Measurements from ENCODE around the gene TPPP3. TPM values are rescaled to one million over a fixed set of nuclear protein-coding genes. Genes with fewer than 3 reads are reported as not detected.

The TPPP3 gene
- polyA plus RNA-seq, 1 of the 3 experiments (the other 2 are of a cell fraction) = 33.5 TPM

DNA sequence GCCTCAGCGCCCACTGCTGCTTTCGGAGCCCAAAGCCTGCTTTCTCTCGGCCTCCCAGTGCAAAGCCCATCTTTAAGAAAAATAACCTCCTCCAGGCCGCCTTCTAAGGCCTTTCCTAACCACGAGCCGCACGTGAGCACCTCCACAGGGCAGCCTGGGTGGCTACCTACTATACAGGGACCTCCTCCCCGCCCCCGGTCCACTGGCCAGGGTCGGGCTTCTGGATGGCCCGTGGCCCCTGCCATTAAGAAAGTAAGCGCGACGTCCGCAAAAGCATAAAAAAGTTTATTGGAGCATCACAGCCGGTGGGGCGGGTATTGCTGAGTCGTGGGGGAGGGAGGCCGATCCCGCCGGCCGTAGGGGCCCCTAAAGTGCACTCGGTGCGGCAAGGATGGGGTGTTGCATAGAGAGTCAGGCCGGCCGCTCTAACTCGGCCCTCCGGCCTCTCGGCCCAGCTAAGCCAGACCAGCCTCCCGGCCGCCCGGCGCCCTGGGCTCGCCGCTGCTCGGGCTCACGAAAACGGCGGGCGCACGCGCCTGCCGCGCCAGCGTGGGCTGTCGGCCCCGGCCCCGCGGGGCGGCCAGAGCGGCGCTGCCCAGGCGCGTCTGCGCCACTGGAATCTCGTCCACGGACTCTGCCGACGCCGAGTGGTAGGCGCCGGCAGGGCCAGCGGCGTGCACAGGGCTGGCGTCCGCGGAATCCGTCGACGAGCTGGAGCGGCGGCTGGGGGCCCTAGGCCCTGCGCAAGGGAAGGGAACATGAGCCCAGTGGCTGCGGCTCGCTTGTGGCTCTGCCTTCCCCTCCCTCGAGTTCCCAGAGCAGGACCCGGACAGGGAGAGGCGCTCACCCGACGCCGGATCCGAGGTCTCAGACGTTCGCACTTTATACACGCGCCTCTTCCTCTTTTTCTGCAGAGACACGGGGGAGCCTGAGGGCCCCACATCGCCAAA is 1.1 kb upstream of the TPPP3 start (continued):
- TF ChIP-seq CHD2 (IDR thresholded peaks at IDR 0.05; ENCODE audit: low read length, partially characterized antibody) (no peak), FOSL2 (IDR thresholded peaks at IDR 0.05; ENCODE audit: borderline replicate concordance, low read depth) (no peak), RCOR1 (IDR thresholded peaks at IDR 0.05; ENCODE audit: low read length) (no peak)

DNA sequence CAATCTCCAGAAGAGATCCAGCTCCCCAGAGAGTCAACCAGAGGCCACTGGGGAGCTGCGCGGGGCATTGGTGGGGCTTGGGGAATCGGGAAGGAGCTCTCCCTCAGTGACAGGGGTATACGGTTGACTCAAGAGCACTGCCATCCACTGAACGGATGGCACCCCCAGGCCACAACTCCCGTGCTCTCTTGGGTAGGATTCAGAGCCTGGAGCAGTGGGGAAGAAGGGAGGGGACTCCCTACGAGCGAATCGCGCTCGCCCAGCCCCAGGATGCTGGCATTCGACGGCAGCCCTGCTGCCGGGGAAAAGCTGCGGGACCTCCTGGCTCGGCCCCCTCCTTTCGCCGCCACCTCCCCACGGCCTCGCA is 473 bp upstream of the TPPP3 start:
- 75% methylated on average over 11 of the region's 20 CpGs for WGBS (ENCODE audit: low lambda C conversion rate)
- CTCF ChIA-PET = interaction anchor here (0.9 to 2.2 kb wide), 14 partner anchors 8 to 133 kb away, joined by 3 to 15 read pairs (median 5); partner anchors contain the start of genes KCTD19, LRRC36 and ZDHHC1
- H3F3A ChIP-seq (replicated peaks; ENCODE audit: insufficient read depth) = peaks cover 5% of the 10 kb centered on the region

DNA sequence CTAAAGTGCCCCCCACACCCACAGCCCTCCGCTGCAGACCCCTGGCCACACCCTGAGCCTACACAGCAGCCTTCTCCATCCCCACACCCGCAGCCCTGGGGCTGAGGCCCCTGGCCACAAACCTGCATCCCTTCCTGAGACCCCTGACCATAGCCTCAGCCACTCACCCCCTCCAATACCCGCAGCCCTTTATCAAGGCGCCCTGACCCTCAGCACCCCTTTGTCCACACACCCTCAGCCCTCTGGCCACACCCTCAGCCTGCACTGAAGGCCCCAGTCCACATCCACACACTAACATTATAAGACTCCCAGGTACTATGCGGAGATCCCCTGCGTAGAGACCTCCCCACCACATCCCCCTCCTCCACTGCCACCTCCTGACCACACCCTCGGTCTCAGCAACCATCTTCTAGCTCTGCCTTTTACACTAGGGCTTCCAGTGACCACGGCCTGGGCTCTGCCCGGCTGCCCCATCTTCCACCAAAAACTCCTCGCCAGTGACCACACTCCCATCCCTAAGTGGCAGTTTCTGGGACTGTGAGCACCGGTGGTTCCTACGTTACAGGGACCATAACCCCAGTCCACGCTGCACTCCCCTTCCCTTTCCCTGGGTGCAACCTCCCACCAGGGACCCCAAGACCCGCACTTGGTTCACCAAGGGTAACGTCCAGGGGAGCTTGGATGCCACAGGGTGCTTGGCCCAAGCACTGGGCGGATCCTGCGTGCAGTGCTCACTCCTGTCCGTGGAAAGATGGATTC is 818 bp downstream of the TPPP3 start:
- H3K27ac ChIP-seq (ENCODE audit: low read depth in 2 of 2, low read length in 1 of 2) = peak overlapping the region; percentile 28 to 56; a peak in 2 of 4 replicates
- peak overlapping the region; percentile 55 to 59 for H3K4me3 ChIP-seq (ENCODE audit: low read depth in 2 of 2, low read length in 1 of 2)
- H3F3A ChIP-seq (replicated peaks; ENCODE audit: insufficient read depth) = peaks cover 5% of the 10 kb centered on the region
- POLR2A ChIA-PET = interaction anchor here (0.7 kb wide), 1 partner anchor 786 kb away, joined by 4 read pairs; no protein-coding TSS in a partner anchor
- no peaks in the 10 kb centered on the region for H3K79me2 ChIP-seq (ENCODE audit: insufficient read depth)
- no peaks in the 10 kb centered on the region for H4K20me1 ChIP-seq (ENCODE audit: insufficient read depth)
- no peaks in the 10 kb centered on the region for H3K9me2 ChIP-seq
- no peaks in the 10 kb centered on the region for H3K27me3 ChIP-seq (ENCODE audit: insufficient read depth)
- no peaks in the 10 kb centered on the region for H3K9me3 ChIP-seq
- peak overlapping the region; percentile 69; the same call in 1 of the 2 replicates for H2AFZ ChIP-seq (ENCODE audit: low read depth)
- peak overlapping the region; percentile 70 for H3K9ac ChIP-seq
- DNase-seq = no peak
- WGBS (ENCODE audit: low lambda C conversion rate) = 90% methylated on average over 18 of the region's 18 CpGs
- H3K36me3 ChIP-seq (replicated peaks in 1 of 2; ENCODE audit: control insufficient read depth in 1 of 2, insufficient read depth in 2 of 2, low read length in 1 of 2) = no peaks in the 10 kb centered on the region
- H3K4me2 ChIP-seq = peak overlapping the region; percentile 89
- CTCF ChIA-PET = interaction anchor here (0.6 to 2.2 kb wide), 17 partner anchors 9 to 120 kb away, joined by 3 to 15 read pairs (median 5); partner anchors contain the start of genes KCTD19, LRRC36 and ZDHHC1
- peaks cover 10 to 53% of the 10 kb centered on the region in 2 experiments; a peak in 2 of 4 replicates for H3K4me1 ChIP-seq (ENCODE audit: control insufficient read depth in 1 of 2, insufficient read depth in 2 of 2, low read depth in 1 of 2, low read length in 1 of 2)
- TF ChIP-seq GATA2 (CRISPR knock-in tag; IDR thresholded peaks at IDR 0.05) (no peak), FOXJ3 (CRISPR knock-in tag; IDR thresholded peaks at IDR 0.05) (no peak), TAF1 (IDR thresholded peaks at IDR 0.05; ENCODE audit: borderline replicate concordance, low read depth, low read length) (no peak), TCF12 (IDR thresholded peaks at IDR 0.05) (no peak), ELF1 (IDR thresholded peaks at IDR 0.05) (no peak), RFX5 (IDR thresholded peaks at IDR 0.05; ENCODE audit: low read length) (no peak), MXI1 (IDR thresholded peaks at IDR 0.05; ENCODE audit: low read depth, low read length) (no peak), NFIC (IDR thresholded peaks at IDR 0.05; ENCODE audit: borderline replicate concordance) (no peak), NRF1 (IDR thresholded peaks at IDR 0.05; ENCODE audit: low read depth, low read length) (no peak), POLR2AphosphoS5 (IDR thresholded peaks at IDR 0.05; ENCODE audit: low read depth, low read length) (no peak), SIN3A (IDR thresholded peaks at IDR 0.05; ENCODE audit: borderline replicate concordance, low read depth, low read length) (no peak), EZH2phosphoT487 (IDR thresholded peaks at IDR 0.05; ENCODE audit: borderline replicate concordance, low read depth) (no peak), TEAD4 (IDR thresholded peaks at IDR 0.05; ENCODE audit: borderline replicate concordance, insufficient read depth) (no peak)
- TF ChIP-seq, protein P1, sequence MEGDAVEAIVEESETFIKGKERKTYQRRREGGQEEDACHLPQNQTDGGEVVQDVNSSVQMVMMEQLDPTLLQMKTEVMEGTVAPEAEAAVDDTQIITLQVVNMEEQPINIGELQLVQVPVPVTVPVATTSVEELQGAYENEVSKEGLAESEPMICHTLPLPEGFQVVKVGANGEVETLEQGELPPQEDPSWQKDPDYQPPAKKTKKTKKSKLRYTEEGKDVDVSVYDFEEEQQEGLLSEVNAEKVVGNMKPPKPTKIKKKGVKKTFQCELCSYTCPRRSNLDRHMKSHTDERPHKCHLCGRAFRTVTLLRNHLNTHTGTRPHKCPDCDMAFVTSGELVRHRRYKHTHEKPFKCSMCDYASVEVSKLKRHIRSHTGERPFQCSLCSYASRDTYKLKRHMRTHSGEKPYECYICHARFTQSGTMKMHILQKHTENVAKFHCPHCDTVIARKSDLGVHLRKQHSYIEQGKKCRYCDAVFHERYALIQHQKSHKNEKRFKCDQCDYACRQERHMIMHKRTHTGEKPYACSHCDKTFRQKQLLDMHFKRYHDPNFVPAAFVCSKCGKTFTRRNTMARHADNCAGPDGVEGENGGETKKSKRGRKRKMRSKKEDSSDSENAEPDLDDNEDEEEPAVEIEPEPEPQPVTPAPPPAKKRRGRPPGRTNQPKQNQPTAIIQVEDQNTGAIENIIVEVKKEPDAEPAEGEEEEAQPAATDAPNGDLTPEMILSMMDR (IDR thresholded peaks at IDR 0.05) = no peak
- TF ChIP-seq, protein P2, sequence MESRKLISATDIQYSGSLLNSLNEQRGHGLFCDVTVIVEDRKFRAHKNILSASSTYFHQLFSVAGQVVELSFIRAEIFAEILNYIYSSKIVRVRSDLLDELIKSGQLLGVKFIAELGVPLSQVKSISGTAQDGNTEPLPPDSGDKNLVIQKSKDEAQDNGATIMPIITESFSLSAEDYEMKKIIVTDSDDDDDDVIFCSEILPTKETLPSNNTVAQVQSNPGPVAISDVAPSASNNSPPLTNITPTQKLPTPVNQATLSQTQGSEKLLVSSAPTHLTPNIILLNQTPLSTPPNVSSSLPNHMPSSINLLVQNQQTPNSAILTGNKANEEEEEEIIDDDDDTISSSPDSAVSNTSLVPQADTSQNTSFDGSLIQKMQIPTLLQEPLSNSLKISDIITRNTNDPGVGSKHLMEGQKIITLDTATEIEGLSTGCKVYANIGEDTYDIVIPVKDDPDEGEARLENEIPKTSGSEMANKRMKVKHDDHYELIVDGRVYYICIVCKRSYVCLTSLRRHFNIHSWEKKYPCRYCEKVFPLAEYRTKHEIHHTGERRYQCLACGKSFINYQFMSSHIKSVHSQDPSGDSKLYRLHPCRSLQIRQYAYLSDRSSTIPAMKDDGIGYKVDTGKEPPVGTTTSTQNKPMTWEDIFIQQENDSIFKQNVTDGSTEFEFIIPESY (IDR thresholded peaks at IDR 0.05; ENCODE audit: borderline replicate concordance, low read depth) = no peak

More for the DNA sequence above, 473 bp upstream of the TPPP3 start:
- H3K9ac ChIP-seq = peak overlapping the region; percentile 70
- H3K9me3 ChIP-seq = no peaks in the 10 kb centered on the region
- H3K4me1 ChIP-seq (ENCODE audit: control insufficient read depth in 1 of 2, insufficient read depth in 2 of 2, low read depth in 1 of 2, low read length in 1 of 2) = peaks cover 10 to 50% of the 10 kb centered on the region in 2 experiments; a peak in 2 of 4 replicates
- H3K27ac ChIP-seq (ENCODE audit: low read depth in 2 of 2, low read length in 1 of 2) = peak overlapping the region; percentile 64 to 65; a peak in 3 of 4 replicates
- peak overlapping the region; percentile 55 to 59 for H3K4me3 ChIP-seq (ENCODE audit: low read depth in 2 of 2, low read length in 1 of 2)
- H3K36me3 ChIP-seq (replicated peaks in 1 of 2; ENCODE audit: control insufficient read depth in 1 of 2, insufficient read depth in 2 of 2, low read length in 1 of 2) = no peaks in the 10 kb centered on the region
- peak overlapping the region; percentile 85; the same call in 1 of the 2 replicates for H2AFZ ChIP-seq (ENCODE audit: low read depth)
- no peaks in the 10 kb centered on the region for H3K79me2 ChIP-seq (ENCODE audit: insufficient read depth)
- H3K4me2 ChIP-seq = peak overlapping the region; percentile 89
- TF ChIP-seq YY1 (IDR thresholded peaks at IDR 0.05; ENCODE audit: low read depth) = no peak
- TF ChIP-seq TAF1 (IDR thresholded peaks at IDR 0.05; ENCODE audit: borderline replicate concordance, low read depth, low read length) = no peak
- no peak for TF ChIP-seq RXRA (IDR thresholded peaks at IDR 0.05; ENCODE audit: borderline replicate concordance, low read depth)
- TF ChIP-seq SMC3 (IDR thresholded peaks at IDR 0.05; ENCODE audit: low read depth, low read length) = no peak
- POLR2A ChIA-PET = no interaction called here
- no peaks in the 10 kb centered on the region for H4K20me1 ChIP-seq (ENCODE audit: insufficient read depth)
- no peak for DNase-seq
- H3K27me3 ChIP-seq (ENCODE audit: insufficient read depth) = no peaks in the 10 kb centered on the region
- H3K9me2 ChIP-seq = no peaks in the 10 kb centered on the region
